Astrocyte of the spinal cord (primary cell): ENCODE data around the gene KIF23.

ENCODE experiments used
- DNase-seq: peaks from one replicate; pipeline ENCODE4 v3.0.0; 2011; ENCODE audit warnings: low read depth, low spot score
- H3K4me3 ChIP-seq: 2 replicates; pipeline ENCODE4 v1.5.1; 2011; ENCODE audit warnings: low read depth, mild to moderate bottlenecking, low read length, moderate library complexity
- in situ Hi-C: cut with HindIII; loops from 2 replicates; pipeline ENCODE4 v1.10.0; 2017; ENCODE audit warnings: low sequenced_read_pairs
- TF ChIP-seq, protein P1 (sequence below): IDR thresholded peaks from 2 replicates; pipeline ENCODE4 v1.5.1; 2012; ENCODE audit warnings: low read depth, mild to moderate bottlenecking, low read length, inconsistent platforms

Gene KIF23

DNA sequence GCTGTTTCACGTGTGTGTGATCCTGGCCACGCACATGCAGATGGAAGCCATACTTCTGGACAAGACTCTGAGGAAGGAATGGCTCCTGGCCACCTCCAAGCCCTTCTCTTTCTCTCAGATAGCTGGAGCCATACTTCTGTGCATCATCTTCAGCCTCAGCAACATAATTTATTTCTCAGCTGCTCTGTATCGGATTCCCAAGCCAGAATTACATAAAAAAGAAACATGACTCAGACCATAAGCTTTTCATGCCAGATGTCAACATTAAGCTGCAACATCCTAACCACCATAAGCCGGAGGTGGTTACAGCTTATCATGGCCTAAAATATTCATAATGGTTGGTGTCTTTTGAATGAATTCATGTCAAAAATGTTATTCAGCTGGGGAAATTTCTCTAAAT, 10.6 kb upstream of the KIF23 start:
- peak; percentile 85 for DNase-seq
- H3K4me3 ChIP-seq, result no peak overlapping the region
- in situ Hi-C loops, result no loop called here
- TF ChIP-seq, protein P1, sequence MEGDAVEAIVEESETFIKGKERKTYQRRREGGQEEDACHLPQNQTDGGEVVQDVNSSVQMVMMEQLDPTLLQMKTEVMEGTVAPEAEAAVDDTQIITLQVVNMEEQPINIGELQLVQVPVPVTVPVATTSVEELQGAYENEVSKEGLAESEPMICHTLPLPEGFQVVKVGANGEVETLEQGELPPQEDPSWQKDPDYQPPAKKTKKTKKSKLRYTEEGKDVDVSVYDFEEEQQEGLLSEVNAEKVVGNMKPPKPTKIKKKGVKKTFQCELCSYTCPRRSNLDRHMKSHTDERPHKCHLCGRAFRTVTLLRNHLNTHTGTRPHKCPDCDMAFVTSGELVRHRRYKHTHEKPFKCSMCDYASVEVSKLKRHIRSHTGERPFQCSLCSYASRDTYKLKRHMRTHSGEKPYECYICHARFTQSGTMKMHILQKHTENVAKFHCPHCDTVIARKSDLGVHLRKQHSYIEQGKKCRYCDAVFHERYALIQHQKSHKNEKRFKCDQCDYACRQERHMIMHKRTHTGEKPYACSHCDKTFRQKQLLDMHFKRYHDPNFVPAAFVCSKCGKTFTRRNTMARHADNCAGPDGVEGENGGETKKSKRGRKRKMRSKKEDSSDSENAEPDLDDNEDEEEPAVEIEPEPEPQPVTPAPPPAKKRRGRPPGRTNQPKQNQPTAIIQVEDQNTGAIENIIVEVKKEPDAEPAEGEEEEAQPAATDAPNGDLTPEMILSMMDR, result no peak

DNA sequence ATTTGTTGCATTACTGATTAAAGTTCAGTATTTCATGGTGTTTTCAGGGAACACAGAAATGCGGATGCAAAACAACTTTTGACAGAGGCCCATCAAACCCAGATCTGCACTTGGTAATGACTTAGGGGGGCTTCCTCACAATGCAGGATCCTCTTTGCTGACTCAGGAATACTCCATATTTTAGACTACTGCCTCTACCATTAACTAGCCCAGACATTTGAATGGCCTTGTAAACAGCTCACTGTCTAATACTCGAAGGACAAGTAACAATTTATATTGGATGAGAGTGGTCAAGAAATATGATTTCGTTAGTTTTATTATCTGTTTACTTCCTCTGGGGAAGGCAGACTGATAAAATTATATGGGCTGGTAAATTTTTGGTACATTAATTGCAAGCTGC, 9.0 kb upstream of the KIF23 start:
- H3K4me3 ChIP-seq, result no peak overlapping the region
- no peak for DNase-seq
- TF ChIP-seq, protein P1, result no peak
- in situ Hi-C loops, result no loop called here

DNA sequence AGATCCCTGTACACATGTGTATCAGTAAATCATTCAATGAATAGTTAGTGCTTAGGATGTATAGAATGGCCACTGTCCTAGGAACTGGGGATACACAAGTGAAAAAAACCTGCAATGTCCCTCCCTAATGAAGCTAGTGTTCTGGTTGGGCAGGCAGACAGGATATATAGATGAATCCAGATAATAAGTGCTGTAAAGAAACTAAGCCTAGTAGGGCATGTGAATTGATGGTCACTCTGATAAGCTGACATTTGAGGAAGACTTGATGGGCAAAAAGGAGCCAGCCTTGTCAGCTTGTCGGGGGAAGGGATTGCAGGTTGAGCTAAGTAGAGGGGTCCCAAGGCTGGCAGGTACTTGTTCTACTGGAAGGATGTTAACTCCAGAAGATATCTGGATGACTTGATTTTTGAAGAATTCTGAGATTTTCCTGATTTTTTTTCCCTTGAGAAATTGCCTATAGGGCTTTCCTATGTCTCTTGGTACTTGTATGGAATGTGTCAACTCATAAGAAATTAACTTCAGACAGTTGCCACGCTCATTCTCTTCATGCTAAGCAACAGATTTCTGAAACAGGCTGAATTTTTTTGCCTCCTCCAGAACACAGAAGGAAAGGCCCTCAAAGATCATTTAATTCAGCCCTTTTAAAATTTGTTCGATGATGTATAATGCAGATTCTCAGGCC, 6.3 kb upstream of the KIF23 start:
- TF ChIP-seq, protein P1, result no peak
- no peak for DNase-seq
- no peak overlapping the region for H3K4me3 ChIP-seq
- in situ Hi-C loops, result no loop called here

DNA sequence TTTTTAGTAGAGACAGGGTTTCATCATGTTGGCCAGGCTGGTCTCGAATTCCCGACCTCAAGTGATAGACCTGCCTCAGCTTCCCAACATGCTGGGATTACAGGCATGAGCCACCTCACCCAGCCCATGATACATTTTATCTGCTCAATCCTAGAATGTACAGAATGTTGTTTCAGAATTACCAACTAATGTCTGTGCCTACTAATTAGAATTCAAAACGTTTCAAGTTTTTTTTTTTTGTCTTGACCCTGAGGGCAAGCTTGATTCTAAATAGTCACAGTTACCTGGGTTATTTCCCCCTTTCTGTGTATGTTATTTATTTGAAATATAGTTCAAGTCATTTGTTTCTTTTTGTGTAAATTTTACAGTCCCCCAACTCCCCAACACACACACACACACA, 5.3 kb upstream of the KIF23 start:
- DNase-seq, result no peak
- in situ Hi-C loops, result no loop called here
- TF ChIP-seq, protein P1, result no peak
- H3K4me3 ChIP-seq, result no peak overlapping the region

DNA sequence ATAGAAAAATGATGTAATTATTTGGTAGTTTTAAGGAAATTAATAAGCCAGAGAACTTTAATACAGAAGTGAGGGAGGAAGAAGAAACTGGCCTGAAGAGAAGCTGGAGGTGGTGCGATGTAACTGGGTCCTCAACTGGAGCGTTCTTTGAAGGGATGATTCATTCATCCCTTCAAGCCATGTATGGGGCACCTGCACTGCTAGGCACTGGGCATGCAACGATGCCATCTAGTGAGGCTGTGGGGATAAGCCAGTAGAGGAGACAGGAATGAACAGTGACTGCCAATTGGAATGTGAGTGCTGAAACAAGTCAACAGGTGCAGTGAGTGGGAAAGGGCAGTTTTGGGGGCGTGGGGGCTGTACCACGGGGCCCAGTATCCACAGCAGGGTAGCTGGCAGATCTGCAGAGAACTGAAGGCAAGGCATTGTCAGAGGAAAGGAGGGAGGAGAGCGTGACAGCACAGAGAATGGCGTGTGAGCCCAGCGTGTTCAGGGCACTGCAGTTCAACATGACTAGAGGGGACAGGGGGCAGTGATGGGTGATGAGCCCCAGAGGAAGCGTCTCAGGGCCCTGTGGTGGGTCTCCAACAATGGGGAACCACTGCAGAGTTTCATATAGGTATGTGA, 3.8 kb upstream of the KIF23 start:
- H3K4me3 ChIP-seq, result no peak overlapping the region
- peak; percentile 33 for DNase-seq
- in situ Hi-C loops, result no loop called here
- TF ChIP-seq, protein P1, result peak; percentile 49

DNA sequence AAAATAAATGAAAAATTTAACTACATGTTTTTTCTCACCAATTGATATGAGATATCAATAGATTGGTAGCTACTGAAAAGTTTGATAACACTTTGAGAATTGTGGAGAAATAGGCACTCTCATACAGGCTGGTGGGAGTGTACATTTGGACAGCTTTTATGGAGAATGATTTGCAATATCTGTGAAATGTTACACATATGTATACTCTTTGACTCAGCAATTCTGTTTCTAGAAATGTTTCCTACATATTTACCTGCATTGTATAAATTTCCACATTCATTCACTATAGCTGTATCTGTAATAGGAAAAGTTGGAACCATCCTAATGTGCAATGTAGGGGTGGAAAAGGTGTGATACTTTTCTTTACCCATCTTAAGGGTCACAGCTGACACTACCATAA, 1.9 kb upstream of the KIF23 start:
- H3K4me3 ChIP-seq, result no peak overlapping the region
- TF ChIP-seq, protein P1, result no peak
- DNase-seq, result no peak
- in situ Hi-C loops, result no loop called here
